GM06990 (cell line): ENCODE measurements around the gene IFT81.

Source experiments
- DNase-seq: peaks from one replicate; pipeline ENCODE4 v3.0.0-alpha.2; 2011; ENCODE audit not compliant: insufficient read length; ENCODE audit errors: extremely low read depth
- H3K27me3 ChIP-seq: replicated peaks from 2 replicates; pipeline ENCODE4 v1.6.0; 2011; ENCODE audit warnings: low read length; ENCODE audit not compliant: control insufficient read depth, insufficient read depth
- H3K36me3 ChIP-seq: 2 replicates; pipeline ENCODE4 v1.5.1; 2011; ENCODE audit warnings: low read length; ENCODE audit not compliant: control insufficient read depth, insufficient read depth
- H3K4me3 ChIP-seq: replicated peaks from 2 replicates; pipeline ENCODE4 v1.5.1; 2011; ENCODE audit warnings: low read depth, mild to moderate bottlenecking, control low read depth, low read length
- TF ChIP-seq, protein P1 (sequence below): IDR thresholded peaks from 2 replicates; pipeline ENCODE4 v1.5.1; 2011; ENCODE audit warnings: low read length, control low read depth, mild to moderate bottlenecking, inconsistent platforms; ENCODE audit not compliant: insufficient read depth, poor library complexity, severe bottlenecking

The IFT81 gene

DNA sequence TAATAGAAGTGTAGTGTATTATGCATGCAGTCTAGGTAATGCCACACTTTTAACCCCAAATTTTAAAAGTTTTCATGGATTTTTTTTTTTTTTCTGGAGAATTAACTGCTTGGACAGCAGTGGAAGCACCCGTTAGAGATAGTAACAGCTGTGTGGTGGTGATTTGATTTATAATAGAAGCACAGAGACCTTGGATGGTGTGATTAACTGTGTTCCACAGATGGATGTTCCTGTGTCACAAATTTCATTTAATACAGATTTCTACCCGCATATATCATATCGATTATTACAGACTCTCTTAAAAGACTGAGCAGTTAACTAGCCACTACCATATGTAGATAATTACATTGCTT is 47.0 kb downstream of the IFT81 start:
- no peak overlapping the region for H3K4me3 ChIP-seq
- TF ChIP-seq, protein P1, sequence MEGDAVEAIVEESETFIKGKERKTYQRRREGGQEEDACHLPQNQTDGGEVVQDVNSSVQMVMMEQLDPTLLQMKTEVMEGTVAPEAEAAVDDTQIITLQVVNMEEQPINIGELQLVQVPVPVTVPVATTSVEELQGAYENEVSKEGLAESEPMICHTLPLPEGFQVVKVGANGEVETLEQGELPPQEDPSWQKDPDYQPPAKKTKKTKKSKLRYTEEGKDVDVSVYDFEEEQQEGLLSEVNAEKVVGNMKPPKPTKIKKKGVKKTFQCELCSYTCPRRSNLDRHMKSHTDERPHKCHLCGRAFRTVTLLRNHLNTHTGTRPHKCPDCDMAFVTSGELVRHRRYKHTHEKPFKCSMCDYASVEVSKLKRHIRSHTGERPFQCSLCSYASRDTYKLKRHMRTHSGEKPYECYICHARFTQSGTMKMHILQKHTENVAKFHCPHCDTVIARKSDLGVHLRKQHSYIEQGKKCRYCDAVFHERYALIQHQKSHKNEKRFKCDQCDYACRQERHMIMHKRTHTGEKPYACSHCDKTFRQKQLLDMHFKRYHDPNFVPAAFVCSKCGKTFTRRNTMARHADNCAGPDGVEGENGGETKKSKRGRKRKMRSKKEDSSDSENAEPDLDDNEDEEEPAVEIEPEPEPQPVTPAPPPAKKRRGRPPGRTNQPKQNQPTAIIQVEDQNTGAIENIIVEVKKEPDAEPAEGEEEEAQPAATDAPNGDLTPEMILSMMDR, result no peak

GRCh38 chr12:110171636-110172035 is 47.5 kb downstream of the IFT81 start:
- TF ChIP-seq, protein P1, result no peak
- Histone ChIP-seq H3K36me3 (no peaks in the 10 kb centered on the region), H3K4me3 (no peak overlapping the region), H3K27me3 (no peaks in the 10 kb centered on the region)
- no peak for DNase-seq

More for the DNA sequence above, 47.0 kb downstream of the IFT81 start:
- no peaks in the 10 kb centered on the region for H3K27me3 ChIP-seq
- no peak for DNase-seq
- H3K36me3 ChIP-seq, result no peaks in the 10 kb centered on the region

DNA sequence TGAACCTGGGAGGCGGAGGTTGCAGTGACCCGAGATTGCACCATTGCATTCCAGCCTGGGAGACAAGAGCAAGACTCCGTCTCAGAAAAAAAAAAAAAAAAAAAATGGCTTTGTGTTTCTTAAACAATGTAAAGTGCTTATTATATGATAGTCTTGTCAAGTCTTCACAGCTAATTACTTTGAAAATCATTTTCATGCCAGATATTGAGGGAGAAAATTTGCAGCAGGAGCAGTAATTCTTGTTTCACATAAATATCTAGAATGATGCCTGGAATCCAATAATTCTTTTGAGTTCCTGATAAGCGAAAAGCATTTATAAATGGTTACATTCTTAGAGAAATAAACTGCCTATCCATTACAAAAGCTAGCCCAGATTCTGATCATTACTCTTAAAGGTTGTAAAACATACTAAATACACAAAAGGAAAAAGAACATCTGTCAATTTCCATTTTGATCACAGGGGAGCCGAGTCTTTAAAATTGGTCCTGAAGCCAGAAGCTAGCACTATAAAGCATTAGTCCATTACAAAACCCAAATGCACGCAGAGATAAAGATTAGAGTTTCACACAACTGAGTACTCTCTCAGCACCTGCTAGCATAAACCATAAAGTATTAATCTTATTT is 50.3 kb downstream of the IFT81 start:
- DNase-seq, result no peak
- TF ChIP-seq, protein P1, result no peak
- Histone ChIP-seq H3K4me3 (no peak overlapping the region), H3K27me3 (no peaks in the 10 kb centered on the region), H3K36me3 (no peaks in the 10 kb centered on the region)

GRCh38 chr12:110175201-110175600 is 51.0 kb downstream of the IFT81 start:
- TF ChIP-seq, protein P1, result no peak
- DNase-seq, result no peak
- H3K27me3 ChIP-seq, result no peaks in the 10 kb centered on the region
- no peaks in the 10 kb centered on the region for H3K36me3 ChIP-seq
- no peak overlapping the region for H3K4me3 ChIP-seq

DNA sequence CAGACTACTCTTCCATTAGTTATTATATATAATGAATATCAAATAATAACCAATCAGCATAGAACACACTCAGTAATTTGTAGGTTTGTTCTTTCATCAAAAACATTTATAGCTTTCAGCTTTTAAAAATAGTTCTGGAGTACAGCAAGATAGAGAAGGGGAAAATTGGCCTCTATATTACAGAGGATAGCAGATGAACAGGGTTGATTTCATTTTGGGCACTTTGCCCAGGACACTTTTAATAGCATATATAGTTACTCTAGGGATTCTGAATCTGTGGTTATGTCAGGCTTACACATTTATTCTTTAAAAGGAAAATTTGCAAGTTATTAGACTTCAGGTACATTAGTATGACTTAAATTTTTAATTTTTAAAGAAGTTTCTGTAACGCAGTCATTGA is 52.6 kb downstream of the IFT81 start:
- no peaks in the 10 kb centered on the region for H3K36me3 ChIP-seq
- DNase-seq, result no peak
- TF ChIP-seq, protein P1, result no peak

DNA sequence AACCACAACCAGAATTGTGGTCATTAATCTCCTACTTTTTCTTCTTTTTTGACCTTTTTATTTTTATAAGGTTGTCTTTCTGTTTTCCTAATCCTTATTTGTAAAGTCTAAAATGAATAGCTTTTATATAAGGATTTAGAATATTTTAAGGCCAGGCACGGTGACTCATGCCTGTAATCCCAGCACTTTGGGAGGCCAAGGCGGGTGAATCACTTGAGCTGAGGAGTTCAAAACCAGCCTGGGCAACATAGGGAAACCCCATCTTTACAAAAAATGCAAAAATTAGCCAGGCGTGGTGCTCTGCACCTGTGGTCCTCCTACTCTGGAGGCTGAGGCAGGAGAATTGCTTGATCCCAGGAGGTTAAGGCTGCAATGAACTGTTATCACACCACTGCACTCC is 55.1 kb downstream of the IFT81 start:
- H3K27me3 ChIP-seq, result no peaks in the 10 kb centered on the region
- no peak for DNase-seq
- TF ChIP-seq, protein P1, result no peak
- H3K4me3 ChIP-seq, result no peak overlapping the region
- H3K36me3 ChIP-seq, result no peaks in the 10 kb centered on the region; the same call in 1 of the 2 replicates

More for the DNA sequence above, 52.6 kb downstream of the IFT81 start:
- no peak overlapping the region for H3K4me3 ChIP-seq
- H3K27me3 ChIP-seq, result no peaks in the 10 kb centered on the region
